Tibial nerve (tissue), 4 donors: Measurements from ENCODE around the gene HSD17B8. TPM values are rescaled to one million over a fixed set of nuclear protein-coding genes. Genes with fewer than 3 reads are reported as not detected.
"Not testable (repeated sequence)": the region's sequence is repeated elsewhere in the genome, so short reads cannot be mapped to it uniquely, and the experiment has no call there.

ENCODE experiments used
- DNase-seq, 2 donors: peaks; one replicate each; pipeline ENCODE4 v3.0.0-alpha.2; 2019; ENCODE audit warnings: low spot score in 2 of 2
- H3K27ac ChIP-seq, 4 donors: fragments of 200-600 bp; sonication (generic) in 3 of 4; one replicate each; pipeline ENCODE4 v1.5.1; 2017 to 2019; ENCODE audit warnings: mild to moderate bottlenecking in 1 of 4
- H3K27me3 ChIP-seq, 2 donors: fragments of 200-600 bp; sonication (generic) in 1 of 2; one replicate each; pipeline versions ENCODE4 v1.5.1 to v1.6.0; 2017 to 2019
- H3K36me3 ChIP-seq, 3 donors: fragments of 200-600 bp; sonication (generic); one replicate each; pipeline ENCODE4 v1.5.1; 2018 to 2019
- H3K4me1 ChIP-seq, 4 donors: fragments of 200-600 bp; sonication (generic) in 3 of 4; one replicate each; pipeline ENCODE4 v1.5.1; 2017 to 2019
- H3K4me3 ChIP-seq, 4 donors: fragments of 200-600 bp; sonication (generic) in 3 of 4; one replicate each; pipeline ENCODE4 v1.5.1; 2017 to 2019; ENCODE audit warnings: mild to moderate bottlenecking in 1 of 4, moderate library complexity in 1 of 4
- H3K9me3 ChIP-seq, 4 donors: fragments of 200-600 bp; sonication (generic) in 3 of 4; one replicate each; pipeline ENCODE4 v1.5.1; 2017 to 2019
- CTCF ChIP-seq, 5 experiments: fragments of 200-600 bp in 3 of 5; fragments of 450-650 bp in 2 of 5; sonication (generic) in 3 of 5; IDR thresholded peaks; one replicate each; pipeline ENCODE4 v1.5.1; 2016 to 2019; ENCODE audit warnings: antibody characterized with exemption in 5 of 5, mild to moderate bottlenecking in 3 of 5, moderate library complexity in 2 of 5
- EP300 ChIP-seq, 2 donors: sonication (generic); formaldehyde crosslinking; IDR thresholded peaks; one replicate each; pipeline ENCODE4 v1.6.1; 2017; ENCODE audit warnings: antibody characterized with exemption in 2 of 2, mild to moderate bottlenecking in 1 of 2
- POLR2A ChIP-seq, 2 donors: fragments of 450-650 bp; IDR thresholded peaks; one replicate each; pipeline ENCODE4 v1.6.1; 2017; ENCODE audit warnings: antibody characterized with exemption in 2 of 2, mild to moderate bottlenecking in 2 of 2, moderate library complexity in 2 of 2
- WGBS, 2 donors: methylation state at CpG; one replicate each; pipeline ENCODE4 v1.1.5; 2018; 5-methylcytosine and 5-hydroxymethylcytosine counted together
- total RNA-seq, 4 donors: library from RNA; depleted of rRNA; stranded (reverse); fragments of >200 nt; gene quantifications; one replicate each; pipeline ENCODE4 v1.1.0, GENCODE V29; 2016

HSD17B8 gene
- total RNA-seq, 4 donors from 2014 or later: 10.0 to 33.9 (median 19.1) TPM

- peaks cover 0 to 1% (median 0%) of the 10 kb centered on the region in 3 donors for H3K36me3 ChIP-seq
- no peak overlapping the region for H3K27ac ChIP-seq
- no peaks in the 10 kb centered on the region for H3K9me3 ChIP-seq
- DNase-seq: no peak
- peaks cover 0 to 42% of the 10 kb centered on the region in 2 donors for H3K27me3 ChIP-seq
- H3K4me3 ChIP-seq: no peak overlapping the region
- H3K4me1 ChIP-seq: peaks cover 0 to 19% (median 13%) of the 10 kb centered on the region in 4 donors
- TF ChIP-seq POLR2A (IDR thresholded peaks at IDR 0.05) (no peak), CTCF (IDR thresholded peaks at IDR 0.05) (no peak)
- 85 to 86% methylated on average over 6 of the region's 6 CpGs for WGBS, 2 donors
Measured at GRCh38 chr6:33217246-33217645, 12.8 kb downstream of the HSD17B8 start.

- Histone ChIP-seq H3K4me1 (peaks cover 0 to 15% (median 12%) of the 10 kb centered on the region in 4 donors), H3K4me3 (no peak overlapping the region), H3K36me3 (no peaks in the 10 kb centered on the region), H3K27ac (no peak overlapping the region), H3K9me3 (no peaks in the 10 kb centered on the region), H3K27me3 (peaks cover 0 to 42% of the 10 kb centered on the region in 2 donors)
- TF ChIP-seq EP300 (IDR thresholded peaks at IDR 0.05): no peak
- TF ChIP-seq CTCF (IDR thresholded peaks at IDR 0.05): no peak
- TF ChIP-seq POLR2A (IDR thresholded peaks at IDR 0.05): no peak
- DNase-seq: no peak
- WGBS, 2 donors: 61 to 62% methylated on average over 3 of the region's 3 CpGs
Measured at GRCh38 chr6:33217681-33218080, 13.2 kb downstream of the HSD17B8 start.

GRCh38 chr6:33226503-33227120, 22.2 kb downstream of the HSD17B8 start:
- peaks cover 0 to 24% of the 10 kb centered on the region in 2 donors for H3K27me3 ChIP-seq
- DNase-seq, H3K9me3 ChIP-seq, H3K4me3 ChIP-seq, H3K4me1 ChIP-seq, H3K36me3 ChIP-seq, H3K27ac ChIP-seq: not testable (repeated sequence)
- 42 to 47% methylated on average over 14 of the region's 14 CpGs for WGBS, 2 donors

GRCh38 chr6:33235221-33235634, 30.8 kb downstream of the HSD17B8 start:
- Histone ChIP-seq H3K27me3 (peaks cover 0 to 12% of the 10 kb centered on the region in 2 donors), H3K9me3 (no peaks in the 10 kb centered on the region), H3K27ac (no peak overlapping the region), H3K36me3 (no peaks in the 10 kb centered on the region), H3K4me1 (no peaks in the 10 kb centered on the region), H3K4me3 (no peak overlapping the region)
- DNase-seq: no peak
- TF ChIP-seq POLR2A (IDR thresholded peaks at IDR 0.05) (no peak), CTCF (IDR thresholded peaks at IDR 0.05) (no peak), EP300 (IDR thresholded peaks at IDR 0.05) (no peak)
- 16 to 21% methylated on average over 6 of the region's 6 CpGs for WGBS, 2 donors

- Histone ChIP-seq H3K27me3 (peaks cover 0 to 12% of the 10 kb centered on the region in 2 donors), H3K36me3 (no peaks in the 10 kb centered on the region), H3K4me3 (no peak overlapping the region), H3K9me3 (no peaks in the 10 kb centered on the region), H3K27ac (no peak overlapping the region), H3K4me1 (no peaks in the 10 kb centered on the region)
- no peak for TF ChIP-seq POLR2A (IDR thresholded peaks at IDR 0.05)
- no peak for TF ChIP-seq CTCF (IDR thresholded peaks at IDR 0.05)
- no peak for TF ChIP-seq EP300 (IDR thresholded peaks at IDR 0.05)
- no peak for DNase-seq
Measured at GRCh38 chr6:33236328-33236727, 31.9 kb downstream of the HSD17B8 start.

- DNase-seq: no peak
- Histone ChIP-seq H3K4me3 (no peak overlapping the region), H3K27ac (no peak overlapping the region), H3K4me1 (no peaks in the 10 kb centered on the region), H3K9me3 (no peaks in the 10 kb centered on the region), H3K36me3 (no peaks in the 10 kb centered on the region), H3K27me3 (peaks cover 0 to 12% of the 10 kb centered on the region in 2 donors)
- TF ChIP-seq EP300 (IDR thresholded peaks at IDR 0.05) (no peak), POLR2A (IDR thresholded peaks at IDR 0.05) (no peak), CTCF (IDR thresholded peaks at IDR 0.05) (no peak)
- 83 to 89% methylated on average over 6 of the region's 6 CpGs for WGBS, 2 donors
Measured at GRCh38 chr6:33236852-33237251, 32.4 kb downstream of the HSD17B8 start.
